Activated T-cell treated with anti-CD3 and anti-CD28 coated beads, Interleukin-2, amount 50 U/mL, for 72 hours (primary cell): ENCODE data around the gene PILRA. TPM values are rescaled to one million over a fixed set of nuclear protein-coding genes. Genes with fewer than 3 reads are reported as not detected.
"Not testable (repeated sequence)": the region's sequence is repeated elsewhere in the genome, so short reads cannot be mapped to it uniquely, and the experiment has no call there.

Experiments
- ATAC-seq, 2 donors: fragments of 150-1000 bp; cut with Tn5 transposase; replicated peaks in 1 of 2; 2 replicates each; pipeline ENCODE4 v1.10.0; 2021; ENCODE audit warnings: moderate library complexity in 2 of 2, mild to moderate bottlenecking in 1 of 2
- DNase-seq, 2 donors: peaks; one replicate each; pipeline ENCODE4 v3.0.0; 2021 to 2022; ENCODE audit warnings: mixed read lengths in 1 of 2
- H3K27ac Mint-ChIP-seq: one replicate; pipeline ENCODE4 v1.8.0; 2022; ENCODE audit warnings: mild to moderate bottlenecking, moderate library complexity, mixed read lengths
- H3K27me3 Mint-ChIP-seq: one replicate; pipeline ENCODE4 v1.8.0; 2022; ENCODE audit warnings: low read depth, mixed read lengths
- H3K36me3 Mint-ChIP-seq, 2 donors: one replicate each; pipeline ENCODE4 v1.8.0; 2022; ENCODE audit warnings: mixed read lengths in 2 of 2, mild to moderate bottlenecking in 1 of 2; ENCODE audit not compliant: insufficient read depth in 2 of 2
- H3K4me1 Mint-ChIP-seq: one replicate; pipeline ENCODE4 v1.8.0; 2022; ENCODE audit warnings: low read depth, mixed read lengths
- H3K4me3 Mint-ChIP-seq, 2 donors: one replicate each; pipeline ENCODE4 v1.8.0; 2022; ENCODE audit warnings: mild to moderate bottlenecking in 2 of 2, mixed read lengths in 2 of 2, moderate library complexity in 2 of 2
- H3K9me3 Mint-ChIP-seq, 2 donors: one replicate each; pipeline ENCODE4 v1.8.0; 2022; ENCODE audit warnings: mixed read lengths in 2 of 2
- total RNA-seq, 2 donors: library from RNA; stranded (reverse); gene quantifications; one replicate each; pipeline ENCODE4 v1.2.3, GENCODE V29; 2022

The PILRA gene
- total RNA-seq, 2 donors from 2014 or later: 3.4 to 14.1 TPM

DNA sequence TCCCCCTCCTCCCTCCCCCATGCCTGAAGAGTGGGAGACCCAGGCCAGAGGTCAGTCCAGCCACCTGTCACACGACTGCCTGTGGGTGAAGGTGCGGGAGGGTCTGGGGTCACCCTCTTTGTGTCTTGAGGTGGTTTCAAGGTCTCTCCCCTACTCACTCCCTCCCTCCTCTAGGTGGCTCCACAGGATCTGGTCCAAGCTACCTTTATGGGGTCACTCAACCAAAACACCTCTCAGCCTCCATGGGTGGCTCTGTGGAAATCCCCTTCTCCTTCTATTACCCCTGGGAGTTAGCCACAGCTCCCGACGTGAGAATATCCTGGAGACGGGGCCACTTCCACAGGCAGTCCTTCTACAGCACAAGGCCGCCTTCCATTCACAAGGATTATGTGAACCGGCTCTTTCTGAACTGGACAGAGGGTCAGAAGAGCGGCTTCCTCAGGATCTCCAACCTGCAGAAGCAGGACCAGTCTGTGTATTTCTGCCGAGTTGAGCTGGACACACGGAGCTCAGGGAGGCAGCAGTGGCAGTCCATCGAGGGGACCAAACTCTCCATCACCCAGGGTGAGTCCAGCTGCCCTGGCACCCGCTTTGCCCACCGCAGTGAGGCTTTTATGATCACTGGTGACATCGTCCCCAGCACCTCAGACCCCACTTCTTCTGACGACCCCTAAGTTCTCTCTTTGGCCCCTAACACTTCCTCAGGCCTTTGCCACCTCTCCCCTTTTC is 747 bp downstream of the PILRA start:
- peaks cover 25% of the 10 kb centered on the region for H3K4me1 Mint-ChIP-seq
- H3K36me3 Mint-ChIP-seq, H3K9me3 Mint-ChIP-seq, DNase-seq, H3K4me3 Mint-ChIP-seq, H3K27me3 Mint-ChIP-seq, ATAC-seq, H3K27ac Mint-ChIP-seq: not testable (repeated sequence)

DNA sequence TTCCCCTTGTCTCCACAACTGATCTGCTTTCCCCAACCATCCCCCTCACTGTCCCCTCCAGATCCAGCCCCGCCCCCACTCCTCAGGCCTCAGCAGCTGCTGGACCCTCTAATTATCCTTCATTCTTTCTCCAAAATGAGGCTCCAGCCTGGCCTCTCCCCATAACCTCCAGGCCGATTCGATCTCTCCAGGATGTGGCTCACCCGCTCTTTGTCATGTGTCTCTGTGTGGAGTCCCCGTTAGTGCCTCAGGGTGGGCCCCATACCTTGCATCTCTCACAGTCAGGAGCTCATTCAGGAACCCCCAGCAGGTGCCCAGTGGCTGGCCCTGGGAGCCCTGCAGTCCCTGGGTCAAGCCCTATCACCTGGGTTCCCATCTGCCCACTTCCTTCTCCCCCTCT is 1.3 kb downstream of the PILRA start:
- Mint-ChIP-seq H3K4me1 (peaks cover 24% of the 10 kb centered on the region), H3K36me3 (no peaks in the 10 kb centered on the region), H3K27ac (no peak overlapping the region), H3K4me3 (peak overlapping the region in 1 of 2 donors; percentile 17), H3K9me3 (no peaks in the 10 kb centered on the region), H3K27me3 (no peaks in the 10 kb centered on the region)
- no peak for DNase-seq
- ATAC-seq: peak in 1 of 2 donors; percentile 32

DNA sequence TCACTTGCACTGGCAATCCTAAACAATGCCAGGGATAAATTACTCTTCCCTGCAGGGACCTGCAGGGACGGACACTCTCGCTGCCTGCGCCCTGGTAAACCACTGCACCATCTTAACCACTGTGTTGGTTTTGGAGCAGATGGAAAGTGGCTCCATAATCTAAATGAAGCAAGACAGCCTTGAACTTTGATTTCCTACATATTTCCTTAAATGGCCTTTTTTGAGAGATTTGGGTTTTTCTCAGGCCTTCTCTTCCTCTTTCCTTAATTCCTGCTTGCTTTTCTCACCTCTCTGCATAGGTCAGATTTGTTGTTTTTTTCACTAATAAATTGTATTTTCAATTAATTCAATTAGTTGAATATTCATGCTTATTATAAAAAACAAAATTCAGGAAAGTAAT is 2.8 kb downstream of the PILRA start:
- Mint-ChIP-seq H3K27me3 (no peaks in the 10 kb centered on the region), H3K9me3 (no peaks in the 10 kb centered on the region), H3K4me3 (no peak overlapping the region), H3K4me1 (peaks cover 24% of the 10 kb centered on the region), H3K36me3 (no peaks in the 10 kb centered on the region), H3K27ac (no peak overlapping the region)
- no peak for DNase-seq
- no peak for ATAC-seq

DNA sequence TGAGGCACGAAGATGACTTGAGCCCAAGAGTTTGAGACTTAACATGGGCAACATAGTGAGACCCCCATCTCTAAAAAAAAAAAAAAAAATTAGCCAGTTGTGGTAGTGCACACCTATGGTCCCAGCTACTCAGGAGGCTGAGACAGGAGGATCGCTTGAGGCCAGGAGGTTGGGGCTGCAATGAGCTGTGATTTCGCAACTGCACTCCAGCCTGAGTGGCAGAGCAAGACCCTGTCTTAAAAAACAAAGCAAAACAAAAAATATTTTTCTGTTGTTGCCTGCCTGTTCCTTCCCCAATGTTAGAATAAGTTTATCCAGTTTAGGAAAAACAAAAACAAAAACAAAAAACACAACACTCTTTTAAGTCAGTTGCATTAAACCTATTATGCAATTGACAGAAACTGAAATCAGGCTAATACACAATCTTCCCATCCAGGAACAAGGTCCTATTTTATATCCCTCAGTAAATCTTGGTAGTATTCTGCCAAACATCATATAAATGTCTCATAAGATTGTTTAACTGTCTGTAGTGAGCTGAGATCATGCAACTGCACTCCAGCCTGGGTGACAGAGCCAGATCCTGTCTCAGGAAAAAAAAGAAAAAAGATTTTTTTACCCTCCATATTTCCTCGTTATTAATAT is 4.9 kb downstream of the PILRA start:
- Mint-ChIP-seq H3K27ac (no peak overlapping the region), H3K9me3 (no peaks in the 10 kb centered on the region), H3K36me3 (no peaks in the 10 kb centered on the region), H3K27me3 (no peaks in the 10 kb centered on the region), H3K4me1 (peaks cover 11% of the 10 kb centered on the region), H3K4me3 (no peak overlapping the region)
- ATAC-seq: no peak
- no peak for DNase-seq

DNA sequence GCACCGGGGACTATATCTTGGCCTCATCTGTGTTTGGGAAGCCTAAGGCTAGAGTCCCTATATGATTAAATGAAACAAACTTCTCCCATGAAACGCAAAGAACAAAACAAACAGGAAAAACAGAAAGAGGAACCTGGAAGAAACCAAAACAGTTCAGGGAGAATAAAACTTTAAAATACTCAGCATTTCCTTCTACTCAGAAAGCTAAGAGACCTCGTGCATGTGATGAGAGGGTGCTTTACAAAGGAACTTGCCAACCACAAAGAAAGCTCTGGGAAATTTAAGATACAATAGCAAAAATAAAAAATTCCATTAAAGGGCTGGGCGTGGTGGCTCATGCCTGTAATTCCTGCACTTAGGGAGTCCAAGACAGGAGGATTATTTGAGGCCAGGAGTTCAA is 6.9 kb downstream of the PILRA start:
- H3K9me3 Mint-ChIP-seq: no peaks in the 10 kb centered on the region
- peaks cover 6% of the 10 kb centered on the region for H3K4me1 Mint-ChIP-seq
- no peaks in the 10 kb centered on the region for H3K36me3 Mint-ChIP-seq
- no peak overlapping the region for H3K27ac Mint-ChIP-seq
- H3K4me3 Mint-ChIP-seq: no peak overlapping the region
- H3K27me3 Mint-ChIP-seq: no peaks in the 10 kb centered on the region
- DNase-seq (no peak), ATAC-seq (no peak)

DNA sequence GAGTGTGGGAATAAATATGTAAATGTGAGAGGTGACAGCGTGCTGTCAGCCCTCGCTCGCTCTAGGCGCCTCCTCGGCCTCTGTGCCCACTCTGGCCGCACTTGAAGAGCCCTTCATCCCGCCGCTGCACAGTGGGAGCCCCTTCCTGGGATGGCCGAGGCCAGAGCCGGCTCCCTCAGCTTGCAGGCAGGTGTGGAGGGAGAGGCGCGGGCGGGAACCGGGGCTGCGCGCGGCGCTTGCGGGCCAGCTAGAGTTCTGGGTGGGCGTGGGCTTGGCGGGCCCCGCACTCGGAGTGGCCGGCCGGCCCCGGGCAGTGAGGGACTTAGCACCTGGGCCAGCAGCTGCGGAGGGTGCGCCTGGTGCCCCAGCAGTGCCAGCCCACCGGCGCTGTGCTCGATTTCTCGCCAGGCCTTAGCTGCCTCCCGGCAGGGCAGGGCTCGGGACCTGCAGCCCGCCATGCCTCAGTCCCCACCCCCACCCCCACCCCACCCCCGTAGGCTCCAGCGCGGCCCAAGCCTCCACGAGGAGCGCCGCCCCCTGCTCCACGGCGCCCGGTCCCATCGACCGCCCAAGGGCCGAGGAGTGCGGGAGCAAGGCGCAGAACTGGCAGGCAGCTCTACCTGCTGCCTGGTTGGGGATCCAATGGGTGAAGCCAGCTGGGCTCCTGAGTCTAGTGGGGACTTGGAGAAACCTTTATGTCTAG is 8.4 kb downstream of the PILRA start:
- not testable (repeated sequence) for ATAC-seq, H3K36me3 Mint-ChIP-seq, H3K4me1 Mint-ChIP-seq, H3K9me3 Mint-ChIP-seq, H3K27ac Mint-ChIP-seq, DNase-seq, H3K4me3 Mint-ChIP-seq, H3K27me3 Mint-ChIP-seq

DNA sequence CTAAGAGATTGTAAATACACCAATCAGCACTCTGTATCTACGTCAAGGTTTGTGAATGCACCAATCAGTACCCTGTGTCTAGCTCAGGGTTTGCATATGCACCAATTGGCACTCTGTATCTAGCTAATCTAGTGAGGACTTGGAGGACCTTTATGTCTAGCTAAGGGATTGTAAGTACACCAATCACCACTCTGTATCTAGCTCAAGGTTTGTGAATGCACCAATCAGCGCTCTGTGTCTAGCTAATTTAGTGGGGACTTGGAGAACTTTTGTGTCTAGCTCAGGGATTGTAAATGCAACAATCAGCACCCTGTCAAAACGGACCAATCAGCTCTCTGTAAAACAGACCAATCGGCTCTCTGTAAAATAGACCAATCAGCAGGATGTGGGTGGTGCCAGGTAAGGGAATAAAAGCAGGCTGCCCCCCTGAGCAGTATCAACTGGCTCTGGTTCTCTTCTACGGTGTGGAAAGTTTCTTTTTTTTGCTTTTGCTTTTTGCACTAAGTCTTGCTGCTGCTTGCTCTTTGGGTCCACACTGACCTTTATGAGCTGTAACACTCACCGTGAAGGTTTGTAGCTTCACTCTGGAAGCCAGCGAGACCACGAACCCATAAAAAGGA is 9.1 kb downstream of the PILRA start:
- not testable (repeated sequence) for DNase-seq, H3K9me3 Mint-ChIP-seq, ATAC-seq, H3K4me1 Mint-ChIP-seq, H3K4me3 Mint-ChIP-seq, H3K27me3 Mint-ChIP-seq, H3K36me3 Mint-ChIP-seq, H3K27ac Mint-ChIP-seq

DNA sequence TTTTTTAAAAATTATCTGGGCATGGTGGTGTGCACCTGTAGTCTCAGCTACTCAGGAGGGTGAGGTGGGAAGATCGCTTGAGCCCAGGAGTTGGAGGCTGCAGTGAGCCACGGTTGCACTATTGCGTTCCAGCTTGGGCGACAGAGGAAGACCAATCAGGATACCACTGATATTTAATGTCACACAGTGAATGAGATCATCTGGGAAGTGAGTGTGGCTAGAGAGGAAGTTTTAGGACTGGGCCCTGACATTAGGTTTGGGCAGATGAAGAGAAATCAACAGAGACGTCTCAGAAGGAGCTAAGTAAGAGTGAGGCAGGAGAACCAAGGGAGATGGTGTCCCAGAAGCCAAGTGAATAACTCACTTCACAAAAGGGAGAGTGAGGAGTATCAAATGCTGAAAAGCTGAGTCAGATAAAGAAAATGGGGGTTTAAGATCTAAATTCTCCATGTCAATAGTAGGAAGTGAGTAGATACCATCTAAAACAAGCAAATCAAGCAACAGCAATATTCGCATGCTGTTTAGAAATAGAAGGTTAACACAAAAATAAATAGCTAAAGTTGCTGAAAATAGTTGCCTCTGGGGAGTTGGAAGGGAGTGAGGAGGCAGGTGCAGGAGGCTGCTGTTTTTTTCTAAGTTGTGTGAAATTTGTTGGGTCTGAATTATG is 11.5 kb downstream of the PILRA start:
- H3K4me3 Mint-ChIP-seq: no peak overlapping the region
- peaks cover 6% of the 10 kb centered on the region for H3K4me1 Mint-ChIP-seq

DNA sequence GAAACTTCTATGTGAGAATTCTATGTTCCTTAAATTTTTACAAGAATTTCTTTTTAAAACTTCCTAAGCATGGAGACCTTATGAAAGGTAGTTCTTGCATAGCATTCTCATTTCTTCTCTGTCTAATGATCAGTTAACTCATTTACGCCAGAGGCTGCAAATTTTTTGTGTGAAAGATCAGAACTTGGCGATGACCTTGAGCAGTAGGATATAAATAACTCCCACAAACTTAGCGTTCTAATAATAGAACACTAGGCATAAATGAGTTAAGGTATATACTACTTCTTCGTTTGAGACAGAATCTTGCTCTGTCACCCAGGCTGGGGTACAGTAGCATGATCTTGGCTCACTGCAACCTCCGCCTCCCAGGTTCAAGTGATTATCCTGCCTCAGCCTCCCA is 13.7 kb downstream of the PILRA start:
- Mint-ChIP-seq H3K36me3 (no peaks in the 10 kb centered on the region), H3K27me3 (peaks cover 17% of the 10 kb centered on the region), H3K4me1 (peaks cover 6% of the 10 kb centered on the region), H3K27ac (no peak overlapping the region), H3K4me3 (no peak overlapping the region), H3K9me3 (no peaks in the 10 kb centered on the region)
- ATAC-seq (no peak), DNase-seq (no peak)

More for the DNA sequence above, 11.5 kb downstream of the PILRA start:
- Mint-ChIP-seq H3K27me3 (peaks cover 7% of the 10 kb centered on the region), H3K27ac (no peak overlapping the region), H3K9me3 (no peaks in the 10 kb centered on the region), H3K36me3 (no peaks in the 10 kb centered on the region)
- no peak for ATAC-seq
- DNase-seq: no peak

DNA sequence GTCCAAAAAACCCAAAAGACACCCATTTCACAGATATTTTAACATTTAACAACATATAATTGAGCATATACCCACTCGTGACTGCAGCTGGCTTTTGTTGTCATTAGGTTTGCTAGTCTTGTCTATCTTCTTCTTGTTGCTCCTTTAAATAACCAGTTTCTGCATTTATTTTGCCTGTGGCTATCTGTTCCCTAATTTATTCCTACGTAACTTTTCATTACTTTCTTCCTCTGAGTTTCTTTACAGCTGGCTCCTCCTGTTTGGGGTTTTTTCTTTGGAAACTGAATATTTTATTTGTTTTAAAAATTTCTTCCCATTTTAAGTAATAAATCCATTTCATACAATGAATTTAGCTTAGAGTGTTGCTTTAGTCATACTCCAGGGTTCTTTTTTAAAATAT is 14.4 kb downstream of the PILRA start:
- Mint-ChIP-seq H3K4me1 (peaks cover 6% of the 10 kb centered on the region), H3K27me3 (peaks cover 25% of the 10 kb centered on the region), H3K27ac (no peak overlapping the region), H3K9me3 (no peaks in the 10 kb centered on the region), H3K4me3 (no peak overlapping the region), H3K36me3 (no peaks in the 10 kb centered on the region)
- DNase-seq (no peak), ATAC-seq (no peak)

DNA sequence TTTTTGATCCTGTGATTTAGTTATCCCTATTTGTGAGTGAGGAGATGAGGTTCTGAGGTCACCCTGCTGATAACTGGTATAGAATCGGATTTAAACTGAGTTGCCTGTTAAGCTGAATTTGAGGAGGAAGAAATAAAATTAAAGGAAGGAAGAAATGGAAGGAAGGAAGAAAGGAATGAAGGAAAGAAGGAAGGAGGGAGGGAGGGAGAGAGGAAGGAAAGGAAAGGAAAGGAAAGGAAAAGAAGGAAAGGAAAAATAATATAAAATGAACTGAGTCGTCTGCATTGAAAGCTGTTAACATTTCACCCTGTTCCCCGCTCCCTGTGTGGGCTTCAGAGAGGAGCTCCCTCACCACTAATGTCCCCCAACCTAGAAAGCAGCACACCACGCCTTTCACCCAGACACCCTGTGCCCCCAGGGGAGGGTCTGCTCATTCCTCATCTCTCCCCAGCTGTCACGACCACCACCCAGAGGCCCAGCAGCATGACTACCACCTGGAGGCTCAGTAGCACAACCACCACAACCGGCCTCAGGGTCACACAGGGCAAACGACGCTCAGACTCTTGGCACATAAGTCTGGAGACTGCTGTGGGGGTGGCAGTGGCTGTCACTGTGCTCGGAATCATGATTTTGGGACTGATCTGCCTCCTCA is 16.3 kb downstream of the PILRA start:
- Mint-ChIP-seq H3K27ac (no peak overlapping the region), H3K9me3 (no peaks in the 10 kb centered on the region), H3K4me3 (no peak overlapping the region), H3K27me3 (peaks cover 33% of the 10 kb centered on the region), H3K4me1 (peaks cover 5% of the 10 kb centered on the region), H3K36me3 (no peaks in the 10 kb centered on the region)
- ATAC-seq (no peak), DNase-seq (no peak)

DNA sequence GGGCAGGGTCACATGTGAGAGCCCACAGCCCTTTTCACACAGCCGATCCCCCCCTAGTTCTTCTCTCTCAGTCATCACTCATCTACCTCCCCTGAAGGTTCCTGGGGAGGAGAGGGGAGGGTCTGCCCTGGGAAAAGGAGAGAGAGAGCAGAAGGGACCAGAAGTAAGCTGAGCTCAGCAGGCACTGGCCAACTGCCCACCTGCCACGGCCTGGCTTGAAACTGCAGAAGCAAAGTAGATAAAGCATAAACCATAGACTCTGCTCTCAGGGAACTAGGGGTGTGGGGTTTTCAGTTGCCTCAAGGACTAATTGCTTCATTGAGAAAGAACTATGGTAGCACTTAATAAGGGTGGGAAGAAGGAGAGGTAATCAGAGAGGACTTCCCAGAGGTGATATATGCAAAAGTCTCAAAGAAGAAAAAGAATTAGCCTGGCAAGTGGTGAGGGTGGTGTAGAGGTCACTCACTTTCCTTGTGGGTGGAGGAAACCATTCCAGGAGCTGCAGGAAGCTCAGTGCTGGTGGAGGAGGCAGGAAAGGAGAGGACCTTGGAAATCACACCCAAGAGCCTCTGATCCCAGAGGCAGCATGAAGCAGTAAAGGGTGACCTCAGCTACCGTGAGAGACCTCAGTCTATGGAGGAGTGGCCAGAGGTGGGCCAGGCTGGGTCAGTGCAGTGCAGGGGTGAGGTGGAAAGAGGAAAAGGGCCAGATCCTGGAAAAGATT is 17.2 kb downstream of the PILRA start:
- Mint-ChIP-seq H3K4me3 (no peak overlapping the region), H3K9me3 (no peaks in the 10 kb centered on the region), H3K36me3 (no peaks in the 10 kb centered on the region), H3K4me1 (no peaks in the 10 kb centered on the region), H3K27me3 (peaks cover 38% of the 10 kb centered on the region), H3K27ac (no peak overlapping the region)
- ATAC-seq (no peak), DNase-seq (no peak)
